ENCODE measurements around the gene PAEP.

Gene PAEP

GRCh38 chr9:135522137-135522877 is 39.2 kb upstream of the PAEP start:
- no peak for DNase-seq (ENCODE audit: extremely low read depth, low read depth)
- H3K4me3 ChIP-seq (replicated peaks; ENCODE audit: low read depth, low read length) = no peak overlapping the region
- TF ChIP-seq, protein P1, sequence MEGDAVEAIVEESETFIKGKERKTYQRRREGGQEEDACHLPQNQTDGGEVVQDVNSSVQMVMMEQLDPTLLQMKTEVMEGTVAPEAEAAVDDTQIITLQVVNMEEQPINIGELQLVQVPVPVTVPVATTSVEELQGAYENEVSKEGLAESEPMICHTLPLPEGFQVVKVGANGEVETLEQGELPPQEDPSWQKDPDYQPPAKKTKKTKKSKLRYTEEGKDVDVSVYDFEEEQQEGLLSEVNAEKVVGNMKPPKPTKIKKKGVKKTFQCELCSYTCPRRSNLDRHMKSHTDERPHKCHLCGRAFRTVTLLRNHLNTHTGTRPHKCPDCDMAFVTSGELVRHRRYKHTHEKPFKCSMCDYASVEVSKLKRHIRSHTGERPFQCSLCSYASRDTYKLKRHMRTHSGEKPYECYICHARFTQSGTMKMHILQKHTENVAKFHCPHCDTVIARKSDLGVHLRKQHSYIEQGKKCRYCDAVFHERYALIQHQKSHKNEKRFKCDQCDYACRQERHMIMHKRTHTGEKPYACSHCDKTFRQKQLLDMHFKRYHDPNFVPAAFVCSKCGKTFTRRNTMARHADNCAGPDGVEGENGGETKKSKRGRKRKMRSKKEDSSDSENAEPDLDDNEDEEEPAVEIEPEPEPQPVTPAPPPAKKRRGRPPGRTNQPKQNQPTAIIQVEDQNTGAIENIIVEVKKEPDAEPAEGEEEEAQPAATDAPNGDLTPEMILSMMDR (IDR thresholded peaks at IDR 0.05; ENCODE audit: low read depth, low read length, missing control alignments) = no peak

- TF ChIP-seq, protein P1 (IDR thresholded peaks at IDR 0.05; ENCODE audit: low read depth, low read length, missing control alignments) = no peak
- DNase-seq (ENCODE audit: extremely low read depth, low read depth) = no peak
- H3K4me3 ChIP-seq (replicated peaks; ENCODE audit: low read depth, low read length) = no peak overlapping the region
Measured at GRCh38 chr9:135522931-135523330, 38.6 kb upstream of the PAEP start.

GRCh38 chr9:135523521-135524129 is 37.9 kb upstream of the PAEP start:
- DNase-seq (ENCODE audit: extremely low read depth, low read depth) = no peak
- TF ChIP-seq, protein P1 (IDR thresholded peaks at IDR 0.05; ENCODE audit: low read depth, low read length, missing control alignments) = no peak
- no peak overlapping the region for H3K4me3 ChIP-seq (replicated peaks; ENCODE audit: low read depth, low read length)

GRCh38 chr9:135524130-135524861 is 37.3 kb upstream of the PAEP start:
- TF ChIP-seq, protein P1 (IDR thresholded peaks at IDR 0.05; ENCODE audit: low read depth, low read length, missing control alignments) = no peak
- no peak for DNase-seq (ENCODE audit: extremely low read depth, low read depth)
- H3K4me3 ChIP-seq (replicated peaks; ENCODE audit: low read depth, low read length) = no peak overlapping the region

DNA sequence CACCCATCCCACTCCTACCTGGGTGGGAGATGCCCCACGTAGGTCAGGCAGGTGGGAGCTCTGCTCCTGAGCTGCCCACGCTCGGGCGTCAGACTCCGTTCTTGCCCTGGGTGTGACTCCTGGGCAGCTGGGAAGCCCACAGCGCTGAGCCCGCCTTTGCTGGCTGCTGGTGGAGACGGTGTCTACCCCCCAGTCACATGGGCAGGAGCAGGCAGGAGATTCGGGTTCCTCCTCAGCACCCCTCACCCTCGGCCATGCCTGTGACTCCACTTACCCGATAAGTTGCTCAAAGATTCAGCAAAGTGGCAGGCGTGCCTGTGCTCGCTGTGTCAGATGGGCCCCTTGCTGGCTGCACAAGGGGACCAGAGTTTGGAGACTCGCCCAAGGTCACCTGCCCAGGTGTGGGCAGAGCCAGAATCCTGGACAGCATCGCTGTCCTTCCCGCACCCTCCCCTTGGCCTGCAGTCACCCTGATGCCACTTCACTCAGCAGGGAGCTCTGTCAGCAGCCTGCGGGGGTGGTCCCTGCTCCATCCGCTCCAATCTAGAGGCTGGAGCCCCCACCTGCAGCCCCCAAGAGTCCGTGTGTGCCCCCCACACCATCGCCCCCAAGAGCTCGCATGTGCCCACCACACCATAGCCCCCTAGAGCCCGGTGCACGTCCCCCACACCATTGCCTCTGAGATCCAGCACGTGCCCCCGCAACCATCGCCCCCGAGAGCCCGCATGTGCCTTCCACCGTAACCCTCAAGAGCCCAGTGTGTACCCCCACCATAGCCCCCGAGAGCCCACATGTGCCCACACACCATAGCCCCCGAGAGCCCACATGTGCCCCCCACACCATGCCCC is 36.1 kb upstream of the PAEP start:
- TF ChIP-seq, protein P1 (IDR thresholded peaks at IDR 0.05; ENCODE audit: low read depth, low read length, missing control alignments) = no peak
- DNase-seq (ENCODE audit: extremely low read depth, low read depth) = no peak
- no peak overlapping the region for H3K4me3 ChIP-seq (replicated peaks; ENCODE audit: low read depth, low read length)

GRCh38 chr9:135526089-135526729 is 35.3 kb upstream of the PAEP start:
- H3K4me3 ChIP-seq (replicated peaks; ENCODE audit: low read depth, low read length) = no peak overlapping the region
- no peak for DNase-seq (ENCODE audit: extremely low read depth, low read depth)
- TF ChIP-seq, protein P1 (IDR thresholded peaks at IDR 0.05; ENCODE audit: low read depth, low read length, missing control alignments) = no peak

Measured in HFF-Myc (cell line).